ENCODE results near the gene PDLIM1. TPM values are rescaled to one million over a fixed set of nuclear protein-coding genes. Genes with fewer than 3 reads are reported as not detected.
A peak's percentile ranks its signal among the peaks of the same experiment; 100 is the strongest.
"Not testable (repeated sequence)": the region's sequence is repeated elsewhere in the genome, so short reads cannot be mapped to it uniquely, and the experiment has no call there.

The PDLIM1 gene
- total RNA-seq, 6 experiments from 2014 or later: 63.9 to 105 (median 82.1) TPM

DNA sequence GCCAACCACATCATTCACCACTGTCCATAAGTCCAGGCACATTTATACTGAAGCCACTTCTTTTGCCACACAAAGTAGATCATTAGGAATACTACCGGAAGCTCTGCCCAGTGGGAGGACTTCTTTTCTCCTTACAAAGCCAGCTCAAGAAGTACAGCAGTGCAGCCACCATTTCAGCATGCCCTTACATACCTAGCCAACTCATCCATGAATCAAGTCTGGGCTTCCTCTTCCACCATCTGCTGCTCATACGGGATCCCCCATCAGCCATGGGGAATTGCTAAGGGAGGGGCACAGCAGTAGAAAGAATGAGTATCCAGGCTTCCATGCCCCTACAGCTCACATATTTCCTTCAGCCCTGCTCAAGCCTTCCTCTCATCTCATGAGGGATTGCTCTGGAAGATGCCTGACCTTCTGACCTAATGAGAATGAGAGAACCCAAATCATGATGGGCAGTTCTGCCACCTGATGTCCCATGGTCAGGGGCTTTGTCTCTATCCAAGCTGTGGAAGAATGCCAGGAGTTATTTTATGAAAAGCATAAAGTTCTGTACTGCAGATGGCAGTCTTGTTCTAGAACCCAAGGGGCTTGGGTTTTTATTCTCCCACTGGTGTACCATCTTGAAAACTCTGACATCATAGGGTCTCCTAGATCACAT lies 57.3 kb downstream of the PDLIM1 start:
- intact Hi-C loops (cut with DNase I): no loop called here
- ATAC-seq (no peak), DNase-seq (no peak)
- Histone ChIP-seq H3K27ac (no peak overlapping the region), H3K4me1 (no peaks in the 10 kb centered on the region), H3K36me3 (peaks cover 4 to 22% (median 11%) of the 10 kb centered on the region in 4 donors), H3K4me3 (no peak overlapping the region), H3K9me3 (no peaks in the 10 kb centered on the region), H3K27me3 (no peaks in the 10 kb centered on the region)
- TF ChIP-seq POLR2A (IDR thresholded peaks at IDR 0.05): no peak
- TF ChIP-seq, protein P1, sequence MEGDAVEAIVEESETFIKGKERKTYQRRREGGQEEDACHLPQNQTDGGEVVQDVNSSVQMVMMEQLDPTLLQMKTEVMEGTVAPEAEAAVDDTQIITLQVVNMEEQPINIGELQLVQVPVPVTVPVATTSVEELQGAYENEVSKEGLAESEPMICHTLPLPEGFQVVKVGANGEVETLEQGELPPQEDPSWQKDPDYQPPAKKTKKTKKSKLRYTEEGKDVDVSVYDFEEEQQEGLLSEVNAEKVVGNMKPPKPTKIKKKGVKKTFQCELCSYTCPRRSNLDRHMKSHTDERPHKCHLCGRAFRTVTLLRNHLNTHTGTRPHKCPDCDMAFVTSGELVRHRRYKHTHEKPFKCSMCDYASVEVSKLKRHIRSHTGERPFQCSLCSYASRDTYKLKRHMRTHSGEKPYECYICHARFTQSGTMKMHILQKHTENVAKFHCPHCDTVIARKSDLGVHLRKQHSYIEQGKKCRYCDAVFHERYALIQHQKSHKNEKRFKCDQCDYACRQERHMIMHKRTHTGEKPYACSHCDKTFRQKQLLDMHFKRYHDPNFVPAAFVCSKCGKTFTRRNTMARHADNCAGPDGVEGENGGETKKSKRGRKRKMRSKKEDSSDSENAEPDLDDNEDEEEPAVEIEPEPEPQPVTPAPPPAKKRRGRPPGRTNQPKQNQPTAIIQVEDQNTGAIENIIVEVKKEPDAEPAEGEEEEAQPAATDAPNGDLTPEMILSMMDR (IDR thresholded peaks at IDR 0.05): no peak
- WGBS (ENCODE audit: insufficient coverage, low coverage, low lambda C conversion rate, missing lambda C conversion rate): 86% methylated on average over 2 of the region's 2 CpGs

DNA sequence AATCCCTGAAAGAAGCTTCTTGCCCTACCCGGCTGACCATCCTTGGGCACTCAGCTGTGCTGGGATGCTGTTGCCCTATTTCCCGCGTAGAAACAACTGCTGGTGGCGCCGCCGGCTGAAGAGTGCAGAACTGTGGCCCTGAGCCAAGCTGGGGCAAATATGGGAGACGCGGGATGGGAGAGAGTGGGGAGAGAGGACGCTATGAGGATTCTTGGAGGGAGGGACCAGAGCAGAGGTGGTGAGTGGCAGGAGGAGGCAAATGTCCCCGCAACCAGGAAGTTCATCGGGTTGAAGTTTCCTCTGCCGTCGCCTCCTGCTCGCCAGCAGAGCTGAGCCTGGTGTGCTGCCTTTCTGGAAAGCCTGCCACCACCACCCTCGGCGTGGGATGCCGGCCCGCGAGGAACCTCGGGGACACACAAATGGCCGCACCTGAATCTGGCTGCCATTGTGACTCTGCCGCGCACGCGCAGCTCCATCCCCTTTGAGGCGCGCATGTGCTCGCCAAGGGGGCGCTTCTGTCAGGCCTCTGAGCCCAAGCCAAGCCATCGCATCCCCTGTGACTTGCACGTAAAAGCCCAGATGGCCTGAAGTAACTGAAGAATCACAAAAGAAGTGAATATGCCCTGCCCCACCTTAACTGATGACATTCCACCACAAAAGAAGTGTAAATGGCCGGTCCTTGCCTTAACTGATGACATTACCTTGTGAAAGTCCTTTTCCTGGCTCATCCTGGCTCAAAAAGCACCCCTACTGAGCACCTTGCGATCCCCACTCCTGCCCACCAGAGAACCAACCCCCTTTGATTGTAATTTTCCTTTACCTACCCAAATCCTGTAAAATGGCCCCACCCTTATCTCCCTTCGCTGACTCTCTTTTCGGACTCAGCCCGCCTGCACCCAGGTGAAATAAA lies 59.9 kb downstream of the PDLIM1 start:
- H3K4me3 ChIP-seq: peak overlapping the region; percentile 14 to 58 (median 38)
- H3K4me1 ChIP-seq; H3K9me3 ChIP-seq; H3K27me3 ChIP-seq; intact Hi-C loops (cut with DNase I); H3K27ac ChIP-seq; H3K36me3 ChIP-seq: not testable (repeated sequence)
- DNase-seq (peak in 2 of 3 donors; percentile 34 to 60), ATAC-seq (peak; percentile 64 to 77 (median 71))
- WGBS (ENCODE audit: insufficient coverage, low coverage, low lambda C conversion rate, missing lambda C conversion rate): 44% methylated on average over 21 of the region's 36 CpGs

DNA sequence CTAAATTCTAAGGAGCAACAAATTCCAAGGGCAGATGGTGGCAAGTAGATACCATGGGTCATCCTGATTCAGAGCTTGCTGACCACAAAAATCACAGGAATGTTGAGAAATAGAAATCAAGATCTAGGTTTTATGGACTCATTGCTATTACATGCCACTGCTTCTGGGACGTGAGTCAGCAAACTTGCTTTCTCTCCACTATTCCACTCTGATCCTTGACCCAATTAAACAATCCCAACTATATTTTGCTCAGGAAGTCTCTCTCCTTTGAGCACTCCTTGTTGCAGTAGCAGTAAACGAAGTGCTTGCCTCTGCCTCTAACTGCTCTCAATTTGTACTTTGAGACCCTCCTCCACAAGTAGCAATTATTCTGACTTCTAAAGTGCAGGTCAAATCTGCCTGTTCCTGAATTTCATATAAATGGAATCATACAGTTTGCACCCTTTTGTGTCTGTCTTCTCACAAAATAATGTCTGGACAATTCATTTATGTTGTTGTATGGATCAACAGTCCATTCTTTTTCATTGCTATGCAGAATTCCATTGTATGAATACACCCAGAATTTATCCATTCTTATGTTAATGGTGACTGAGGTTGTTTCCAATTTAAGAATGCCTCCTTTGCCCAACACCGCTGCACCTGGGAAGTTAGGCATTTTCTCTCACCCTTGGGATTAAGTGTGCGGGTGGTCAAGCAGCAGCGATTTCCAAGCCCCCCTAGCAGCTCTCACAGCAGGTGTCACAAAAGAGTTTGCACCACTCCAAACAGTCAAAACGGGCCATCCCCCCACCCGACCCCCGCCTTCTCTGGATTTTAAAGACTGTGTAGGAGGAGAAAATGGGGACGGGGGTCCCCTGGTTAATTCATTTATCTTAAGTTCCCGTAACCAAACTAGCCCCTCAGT lies 60.8 kb downstream of the PDLIM1 start:
- Histone ChIP-seq H3K36me3 (peaks cover 0 to 4% (median under 1%) of the 10 kb centered on the region in 4 donors), H3K9me3 (no peaks in the 10 kb centered on the region), H3K27ac (no peak overlapping the region), H3K27me3 (no peaks in the 10 kb centered on the region), H3K4me3 (peak overlapping the region in 1 of 3 donors; percentile 58), H3K4me1 (no peaks in the 10 kb centered on the region)
- 64% methylated on average over 5 of the region's 10 CpGs for WGBS (ENCODE audit: insufficient coverage, low coverage, low lambda C conversion rate, missing lambda C conversion rate)
- TF ChIP-seq, protein P1 (IDR thresholded peaks at IDR 0.05): no peak
- no peak for TF ChIP-seq POLR2A (IDR thresholded peaks at IDR 0.05)
- intact Hi-C loops (cut with DNase I): no loop called here
- no peak for DNase-seq
- no peak for ATAC-seq

DNA sequence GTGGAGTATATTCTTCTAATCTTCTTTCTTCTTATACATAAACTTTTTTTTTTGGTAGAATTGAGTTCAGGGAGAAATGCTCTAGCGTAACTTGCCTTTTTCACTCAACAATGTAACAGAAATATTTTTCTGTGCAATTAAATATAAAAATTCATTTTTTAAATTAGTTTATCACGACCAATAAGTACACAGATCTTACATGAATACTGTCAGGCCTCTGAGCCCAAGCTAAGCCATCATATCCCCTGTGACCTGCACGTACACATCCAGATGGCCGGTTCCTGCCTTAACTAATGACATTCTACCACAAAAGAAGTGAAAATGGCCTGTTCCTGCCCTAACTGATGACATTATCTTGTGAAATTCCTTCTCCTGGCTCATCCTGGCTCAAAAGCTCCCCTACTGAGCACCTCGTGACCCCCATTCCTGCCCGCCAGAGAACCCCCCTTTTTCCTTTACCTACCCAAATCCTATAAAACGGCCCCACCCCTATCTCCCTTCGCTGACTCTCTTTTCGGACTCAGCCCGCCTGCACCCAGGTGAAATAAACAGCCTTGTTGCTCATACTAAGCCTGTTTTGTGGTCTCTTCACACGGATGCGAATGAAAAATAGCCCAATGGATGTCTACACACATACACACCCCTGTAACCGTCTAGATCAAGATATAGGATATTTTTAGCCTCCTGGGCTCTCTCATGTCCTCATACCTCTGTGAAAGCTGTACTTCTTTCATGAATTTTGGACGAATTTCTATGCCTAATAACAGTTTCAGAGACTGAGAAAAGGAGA lies 61.7 kb downstream of the PDLIM1 start:
- 78% methylated on average over 14 of the region's 14 CpGs for WGBS (ENCODE audit: insufficient coverage, low coverage, low lambda C conversion rate, missing lambda C conversion rate)
- DNase-seq; H3K4me3 ChIP-seq; H3K4me1 ChIP-seq; H3K9me3 ChIP-seq; intact Hi-C loops (cut with DNase I); H3K27ac ChIP-seq; ATAC-seq; H3K36me3 ChIP-seq; H3K27me3 ChIP-seq: not testable (repeated sequence)

DNA sequence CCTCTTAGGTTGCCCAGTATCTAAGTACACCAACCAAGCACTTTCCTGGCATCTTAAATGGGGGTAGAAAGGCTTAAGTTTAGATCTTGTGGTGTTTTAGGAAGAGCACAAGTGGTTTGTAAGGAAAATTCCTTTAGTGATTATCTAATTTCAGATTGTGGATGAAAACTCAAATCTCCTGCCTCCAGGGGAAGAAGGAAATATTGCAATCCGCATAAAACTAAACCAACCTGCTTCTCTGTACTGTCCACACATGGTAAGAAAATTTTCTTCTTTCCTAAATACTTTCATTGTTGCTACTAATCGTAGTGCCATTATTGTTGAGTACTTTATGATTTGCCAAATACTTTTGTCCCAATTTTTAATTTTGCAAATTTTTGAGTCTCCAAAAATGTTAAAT lies 65.7 kb downstream of the PDLIM1 start:
- 62% methylated on average over 2 of the region's 2 CpGs for WGBS (ENCODE audit: insufficient coverage, low coverage, low lambda C conversion rate, missing lambda C conversion rate)
- H3K4me1 ChIP-seq: no peaks in the 10 kb centered on the region
- no peak overlapping the region for H3K27ac ChIP-seq
- no peak for TF ChIP-seq POLR2A (IDR thresholded peaks at IDR 0.05)
- TF ChIP-seq, protein P1 (IDR thresholded peaks at IDR 0.05): no peak
- no peaks in the 10 kb centered on the region for H3K9me3 ChIP-seq
- ATAC-seq: no peak
- no peak for DNase-seq
- no peak overlapping the region for H3K4me3 ChIP-seq
- intact Hi-C loops (cut with DNase I): no loop called here
- no peaks in the 10 kb centered on the region for H3K27me3 ChIP-seq
- no peaks in the 10 kb centered on the region for H3K36me3 ChIP-seq
